Measurements from ENCODE around the gene TTC21A.
"Not testable (repeated sequence)": the region's sequence is repeated elsewhere in the genome, so short reads cannot be mapped to it uniquely, and the experiment has no call there.

Gene TTC21A

GRCh38 chr3:39150803-39151631, 43.5 kb downstream of the TTC21A start:
- peak; percentile 69 for FAIRE-seq
- DNase-seq (ENCODE audit: low spot score) = peak; percentile 90

- DNase-seq (ENCODE audit: low spot score) (no peak), FAIRE-seq (no peak)
These were observed 46.4 kb downstream of the TTC21A start for GRCh38 chr3:39153977-39154279.

- FAIRE-seq (no peak), DNase-seq (ENCODE audit: low spot score) (peak; percentile 62)
These were observed 47.0 kb downstream of the TTC21A start for GRCh38 chr3:39154280-39155021.

GRCh38 chr3:39156421-39156820, 48.9 kb downstream of the TTC21A start:
- FAIRE-seq (no peak), DNase-seq (ENCODE audit: low spot score) (no peak)

GRCh38 chr3:39157359-39157758, 49.9 kb downstream of the TTC21A start:
- DNase-seq (ENCODE audit: low spot score) (no peak), FAIRE-seq (no peak)

- DNase-seq (ENCODE audit: low spot score) (no peak), FAIRE-seq (no peak)
These were observed 50.8 kb downstream of the TTC21A start for GRCh38 chr3:39158148-39158715.

GRCh38 chr3:39164414-39164813, 56.9 kb downstream of the TTC21A start:
- no peak for FAIRE-seq
- DNase-seq (ENCODE audit: low spot score) = no peak

GRCh38 chr3:39165518-39165917, 58.0 kb downstream of the TTC21A start:
- FAIRE-seq = no peak
- DNase-seq (ENCODE audit: low spot score) = no peak

GRCh38 chr3:39166134-39166710, 58.7 kb downstream of the TTC21A start:
- DNase-seq (ENCODE audit: low spot score) (peak; percentile 80), FAIRE-seq (peak; percentile 22)

GRCh38 chr3:39166932-39167532, 59.6 kb downstream of the TTC21A start:
- DNase-seq (ENCODE audit: low spot score) (no peak), FAIRE-seq (no peak)

GRCh38 chr3:39168156-39168780, 60.8 kb downstream of the TTC21A start:
- DNase-seq (ENCODE audit: low spot score) (no peak), FAIRE-seq (no peak)

- DNase-seq (ENCODE audit: low spot score) (no peak), FAIRE-seq (no peak)
These were observed 62.2 kb downstream of the TTC21A start for GRCh38 chr3:39169712-39170111.

GRCh38 chr3:39170461-39170860, 63.0 kb downstream of the TTC21A start:
- DNase-seq (ENCODE audit: low spot score) (no peak), FAIRE-seq (no peak)

GRCh38 chr3:39170877-39171276, 63.4 kb downstream of the TTC21A start:
- DNase-seq (ENCODE audit: low spot score); FAIRE-seq: not testable (repeated sequence)

GRCh38 chr3:39171860-39172259, 64.4 kb downstream of the TTC21A start:
- DNase-seq (ENCODE audit: low spot score) (no peak), FAIRE-seq (no peak)

- DNase-seq (ENCODE audit: low spot score) (no peak), FAIRE-seq (no peak)
These were observed 66.0 kb downstream of the TTC21A start for GRCh38 chr3:39173318-39174125.

- DNase-seq (ENCODE audit: low spot score) = no peak
- FAIRE-seq = no peak
These were observed 68.7 kb downstream of the TTC21A start for GRCh38 chr3:39176025-39176714.

- FAIRE-seq (no peak), DNase-seq (ENCODE audit: low spot score) (peak; percentile 63)
These were observed 70.3 kb downstream of the TTC21A start for GRCh38 chr3:39177708-39178332.

- FAIRE-seq = no peak
These were observed 71.1 kb downstream of the TTC21A start for GRCh38 chr3:39178553-39178952.

More at GRCh38 chr3:39178553-39178952, 71.1 kb downstream of the TTC21A start:
- DNase-seq (ENCODE audit: low spot score) = no peak
